IMR-90 (cell line): ENCODE results near the gene SYVN1. TPM values are rescaled to one million over a fixed set of nuclear protein-coding genes. Genes with fewer than 3 reads are reported as not detected.

ENCODE experiments used
- ATAC-seq: fragments of 200-7000 bp; cut with Tn5 transposase; 2 replicates; pipeline ENCODE4 v1.9.1; 2020; ENCODE audit warnings: low read depth, mild to moderate bottlenecking, moderate library complexity
- BruUV-seq: library from RNA; stranded (reverse); fragments of 400-500 nt; replicated peaks from 2 replicates; lab custom pipeline; 2021; lab: Mats Ljungman, UMichigan
- CTCF ChIA-PET: fragments of 300-600 bp; formaldehyde crosslinking; extraction: SDS; loops from one replicate; lab custom pipeline; 2021; ENCODE audit warnings: antibody characterized with exemption; lab: Yijun Ruan, JAX
- POLR2A ChIA-PET: fragments of 300-600 bp; sonication (Branson Sonifier 250); formaldehyde crosslinking; loops from one replicate; lab custom pipeline; 2022; ENCODE audit warnings: antibody characterized with exemption; ENCODE audit not compliant: unreplicated experiment; lab: Charles Lee
- DNase-seq: peaks from one replicate; pipeline ENCODE4 v3.0.0; 2013
- H2AFZ ChIP-seq: replicated peaks from 2 replicates; pipeline ENCODE3; 2013; ENCODE audit warnings: low read length, mild to moderate bottlenecking; ENCODE audit not compliant: poor library complexity
- H2AK5ac ChIP-seq: 2 replicates; pipeline ENCODE4 v1.6.1; 2013; ENCODE audit warnings: low read depth, low read length, inconsistent platforms
- H2AK9ac ChIP-seq: replicated peaks from 2 replicates; pipeline ENCODE3; 2013; ENCODE audit warnings: mild to moderate bottlenecking, low read depth, low read length, moderate library complexity; ENCODE audit not compliant: poor library complexity
- H2BK120ac ChIP-seq: 2 replicates; pipeline ENCODE4 v1.6.1; 2013; ENCODE audit warnings: low read depth, low read length, inconsistent platforms
- H2BK15ac ChIP-seq: 3 replicates; pipeline ENCODE4 v1.6.1; 2013; ENCODE audit warnings: low read depth, low read length, inconsistent platforms
- H2BK20ac ChIP-seq: 2 replicates; pipeline ENCODE4 v1.6.1; 2013; ENCODE audit warnings: low read depth, mild to moderate bottlenecking, inconsistent platforms, low read length, moderate library complexity
- H2BK5ac ChIP-seq: 2 replicates; pipeline ENCODE4 v1.6.1; 2013; ENCODE audit warnings: mild to moderate bottlenecking, low read depth, low read length, inconsistent platforms; ENCODE audit not compliant: poor library complexity, severe bottlenecking
- H3K14ac ChIP-seq: replicated peaks from 2 replicates; pipeline ENCODE4 v1.6.1; 2013; ENCODE audit warnings: low read depth, low read length, inconsistent platforms
- H3K18ac ChIP-seq: 2 replicates; pipeline ENCODE4 v1.6.1; 2013; ENCODE audit warnings: low read depth, low read length, control low read depth
- H3K23ac ChIP-seq: 2 replicates; pipeline ENCODE4 v1.6.1; 2013; ENCODE audit warnings: low read depth, low read length, inconsistent platforms
- H3K27ac ChIP-seq: 2 replicates; pipeline ENCODE4 v1.5.1; 2013; ENCODE audit warnings: mild to moderate bottlenecking, control low read depth, low read length; ENCODE audit not compliant: insufficient read depth
- H3K27me3 ChIP-seq: 2 replicates; pipeline ENCODE4 v1.6.1; 2013; ENCODE audit warnings: low read length; ENCODE audit not compliant: control insufficient read depth, insufficient read depth
- H3K36me3 ChIP-seq: 2 replicates; pipeline ENCODE4 v1.6.1; 2013; ENCODE audit warnings: low read length, mixed read lengths; ENCODE audit not compliant: control insufficient read depth, insufficient read depth
- H3K4ac ChIP-seq: 2 replicates; pipeline ENCODE4 v1.6.1; 2013; ENCODE audit warnings: low read depth, low read length, inconsistent platforms
- H3K4me1 ChIP-seq: 2 replicates; pipeline ENCODE4 v1.6.1; 2013; ENCODE audit warnings: low read length, mixed read lengths; ENCODE audit not compliant: control insufficient read depth, insufficient read depth
- H3K4me2 ChIP-seq: 2 replicates; pipeline ENCODE4 v1.6.1; 2013; ENCODE audit warnings: low read depth, mild to moderate bottlenecking, control low read depth, low read length, moderate library complexity
- H3K4me3 ChIP-seq: 2 replicates; pipeline ENCODE4 v1.5.1; 2013; ENCODE audit warnings: low read depth, mild to moderate bottlenecking, control low read depth, low read length, moderate library complexity; ENCODE audit not compliant: insufficient read depth
- H3K56ac ChIP-seq: 2 replicates; pipeline ENCODE4 v1.6.1; 2013; ENCODE audit warnings: low read length, inconsistent platforms; ENCODE audit not compliant: insufficient read depth; ENCODE audit errors: extremely low read depth
- H3K79me1 ChIP-seq, 2 experiments: 2 replicates each; pipeline ENCODE4 v1.6.1; 2013; ENCODE audit warnings: low read length in 2 of 2, inconsistent platforms in 1 of 2, low read depth in 1 of 2
- H3K9ac ChIP-seq: 2 replicates; pipeline ENCODE4 v1.6.1; 2013; ENCODE audit warnings: low read depth, low read length, control low read depth
- H3K9me1 ChIP-seq: 2 replicates; pipeline ENCODE4 v1.6.1; 2013; ENCODE audit warnings: low read length, inconsistent platforms; ENCODE audit not compliant: insufficient read depth
- H3K9me3 ChIP-seq: 2 replicates; pipeline ENCODE4 v1.6.1; 2013; ENCODE audit warnings: low read length; ENCODE audit not compliant: control insufficient read depth, insufficient read depth
- H4K20me1 ChIP-seq: 2 replicates; pipeline ENCODE4 v1.6.1; 2013; ENCODE audit warnings: low read length, inconsistent platforms; ENCODE audit not compliant: insufficient read depth
- H4K5ac ChIP-seq: 2 replicates; pipeline ENCODE4 v1.6.1; 2013; ENCODE audit warnings: mild to moderate bottlenecking, low read depth, low read length, control low read depth
- H4K8ac ChIP-seq, 2 experiments: 2 replicates each; pipeline ENCODE4 v1.6.1; 2013; ENCODE audit warnings: low read depth in 2 of 2, low read length in 2 of 2, control low read depth in 1 of 2, inconsistent platforms in 1 of 2
- H4K91ac ChIP-seq: 2 replicates; pipeline ENCODE4 v1.6.1; 2013; ENCODE audit warnings: low read depth, low read length, inconsistent platforms; ENCODE audit not compliant: insufficient read depth
- CHD1 ChIP-seq: IDR thresholded peaks from 2 replicates; pipeline ENCODE4 v1.6.1; 2012; ENCODE audit warnings: low read depth, low read length, improper control_type of control experiment
- POLR2A ChIP-seq: IDR thresholded peaks from 2 replicates; pipeline ENCODE4 v1.6.1; 2012; ENCODE audit warnings: mild to moderate bottlenecking, low read depth, low read length
- RAD21 ChIP-seq: IDR thresholded peaks from 2 replicates; pipeline ENCODE4 v1.6.1; 2012; ENCODE audit warnings: low read length, improper control_type of control experiment
- RFX5 ChIP-seq: IDR thresholded peaks from 2 replicates; pipeline ENCODE4 v1.8.0; 2012; ENCODE audit warnings: low read depth, mild to moderate bottlenecking, low read length, moderate library complexity
- WGBS, 2 experiments: methylation state at CpG; one replicate each; pipeline versions ENCODE4 v1.1.5 to v1.1.7; 2013; ENCODE audit warnings: missing lambda C conversion rate in 2 of 2; ENCODE audit not compliant: insufficient read length in 1 of 2; ENCODE audit errors: extremely low coverage in 2 of 2; 5-methylcytosine and 5-hydroxymethylcytosine counted together
- dilution Hi-C: fragments of 300-500 bp; cut with HindIII; formaldehyde crosslinking; loops from one replicate; pipeline ENCODE4 v1.14.3; 2018; ENCODE audit warnings: low sequenced_read_pairs; ENCODE audit not compliant: unreplicated experiment
- in situ Hi-C: fragments of 300-500 bp; cut with MboI; formaldehyde crosslinking; loops from 3 replicates; pipeline ENCODE4 v1.14.3; 2019; ENCODE audit warnings: low sequenced_read_pairs, inconsistent platforms, mixed read lengths
- intact Hi-C: fragments of 100-400 bp; cut with micrococcal nuclease; formaldehyde crosslinking; loops from 2 replicates; pipeline ENCODE4 v1.10.0; 2022
- polyA plus RNA-seq, 3 experiments: library from polyadenylated mRNA; depleted of rRNA; stranded (reverse); fragments of >200 nt; gene quantifications; 2 replicates each; pipeline ENCODE4 v1.2.3, GENCODE V29; 2012; ENCODE audit warnings: low replicate concordance in 1 of 3
- total RNA-seq: library from RNA; depleted of rRNA; stranded (reverse); fragments of >200 nt; gene quantifications from 2 replicates; pipeline ENCODE4 v1.2.3, GENCODE V29; 2012

SYVN1 gene
- total and polyA plus RNA-seq, 2 of the 4 experiments (the other 2 are of a cell fraction) = 9.5 to 52.9 TPM

GRCh38 chr11:65115361-65116082 is 18.8 kb downstream of the SYVN1 start:
- Histone ChIP-seq H3K14ac (no peak overlapping the region), H2AK5ac (no peak overlapping the region), H4K91ac (no peak overlapping the region), H3K79me1 (peaks cover 8 to 38% of the 10 kb centered on the region in 2 experiments), H3K4me3 (no peak overlapping the region), H3K23ac (no peak overlapping the region), H3K9me3 (no peaks in the 10 kb centered on the region), H3K4me2 (no peak overlapping the region), H3K27me3 (no peaks in the 10 kb centered on the region), H3K9ac (no peak overlapping the region), H2BK5ac (no peak overlapping the region), H4K5ac (no peak overlapping the region), H2BK20ac (no peak overlapping the region), H2AK9ac (no peak overlapping the region), H4K20me1 (peaks cover 6% of the 10 kb centered on the region; the same call in 1 of the 2 replicates), H3K9me1 (0 out of 2 replicates have a peak, but pooled peaks cover 2% of the 10 kb centered on the region), H3K56ac (no peak overlapping the region), H2BK120ac (no peak overlapping the region), H2BK15ac (no peak overlapping the region), H2AFZ (no peak overlapping the region), H3K18ac (no peak overlapping the region), H3K4ac (no peak overlapping the region), H3K36me3 (peaks cover 15% of the 10 kb centered on the region), H3K4me1 (peaks cover 18% of the 10 kb centered on the region), H3K27ac (no peak overlapping the region), H4K8ac (no peak overlapping the region)
- ChIA-PET CTCF (no interaction called here), POLR2A (no interaction called here)
- dilution Hi-C loops (no loop called here), intact Hi-C loops (loop anchor here (2.0 kb wide), 1 partner anchor 103 kb away; no protein-coding TSS in a partner anchor), in situ Hi-C loops (no loop called here)
- BruUV-seq = no TSS peak
- TF ChIP-seq POLR2A = no peak
- TF ChIP-seq RFX5 = no peak
- no peak for TF ChIP-seq RAD21
- no peak for TF ChIP-seq CHD1
- DNase-seq = no peak
- no peak for ATAC-seq
- 97% methylated on average over 11 of the region's 21 CpGs; no CpG with 5 or more reads in 1 of the 2 experiments for WGBS, 2 experiments
